Astrocyte (in vitro differentiated cells and primary cell): Measurements from ENCODE around the gene ZNF692.

Experiments used
- CTCF ChIP-seq: IDR thresholded peaks from 2 replicates; pipeline ENCODE4 v1.5.1; 2011; ENCODE audit warnings: low read depth, mild to moderate bottlenecking, inconsistent platforms, low read length, moderate library complexity; ENCODE audit not compliant: insufficient read depth
- EZH2 ChIP-seq: IDR thresholded peaks from 2 replicates; pipeline ENCODE4 v1.6.1; 2012; ENCODE audit warnings: mild to moderate bottlenecking, low read length, inconsistent platforms; ENCODE audit not compliant: insufficient read depth

DNA sequence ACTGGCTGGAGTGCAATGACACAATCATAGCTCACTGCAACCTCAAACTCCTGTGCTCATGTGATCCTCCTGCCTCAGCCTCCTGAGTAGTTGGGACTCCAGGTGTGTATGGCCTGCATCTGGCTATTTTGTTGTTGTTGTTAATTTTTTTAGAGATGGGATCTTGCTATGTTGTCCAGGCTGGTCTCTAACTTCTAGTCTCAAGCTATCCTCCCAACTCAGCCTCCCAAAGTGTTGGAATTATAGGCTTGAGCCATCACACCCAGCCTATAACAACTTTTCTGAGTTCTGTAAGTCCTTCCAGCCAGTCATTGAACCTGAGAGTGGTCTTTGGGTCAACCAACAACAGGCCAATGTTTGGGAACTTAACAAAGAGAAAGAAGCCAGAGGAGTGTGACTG is 36.0 kb upstream of the ZNF692 start:
- TF ChIP-seq CTCF, result no peak
- no peak for TF ChIP-seq EZH2
